ENCODE data around the gene GSTA3. TPM values are rescaled to one million over a fixed set of nuclear protein-coding genes. Genes with fewer than 3 reads are reported as not detected.

The GSTA3 gene
- total and polyA plus RNA-seq, 2 of the 4 experiments (the other 2 are of a cell fraction): not detected

GRCh38 chr6:52914516-52914915, 5.0 kb upstream of the GSTA3 start:
- no peak overlapping the region for H3K4me3 ChIP-seq (ENCODE audit: insufficient read depth, low read depth, low read length)
- no peak overlapping the region for H3K4me2 ChIP-seq (ENCODE audit: low read depth, low read length)
- H3K79me1 ChIP-seq (ENCODE audit: low read depth in 1 of 2, low read length in 2 of 2): no peaks in the 10 kb centered on the region
- no peak overlapping the region for H3K18ac ChIP-seq (ENCODE audit: low read depth, low read length)
- H3K4ac ChIP-seq (ENCODE audit: low read depth, low read length): no peak overlapping the region
- H2AK5ac ChIP-seq (ENCODE audit: low read depth, low read length): no peak overlapping the region
- TF ChIP-seq POLR2A (IDR thresholded peaks at IDR 0.05; ENCODE audit: low read depth, low read length) (no peak), MXI1 (IDR thresholded peaks at IDR 0.05; ENCODE audit: borderline replicate concordance, low read depth, low read length) (no peak), RAD21 (IDR thresholded peaks at IDR 0.05; ENCODE audit: low read length) (no peak), RFX5 (IDR thresholded peaks at IDR 0.05; ENCODE audit: low read depth, low read length) (no peak), CEBPB (IDR thresholded peaks at IDR 0.05; ENCODE audit: low read depth, low read length) (no peak), CTCF (conservative IDR thresholded peaks at IDR 0.05; ENCODE audit: low read depth, low read length) (no peak), MAZ (IDR thresholded peaks at IDR 0.05; ENCODE audit: borderline replicate concordance, low read depth, low read length) (no peak), SMC3 (IDR thresholded peaks at IDR 0.05; ENCODE audit: low read depth, low read length) (no peak), MAFK (IDR thresholded peaks at IDR 0.05; ENCODE audit: low read depth, low read length) (no peak), RCOR1 (IDR thresholded peaks at IDR 0.05; ENCODE audit: insufficient replicate concordance, low read length) (no peak)
- H3K56ac ChIP-seq (ENCODE audit: extremely low read depth, insufficient read depth, low read length): no peak overlapping the region
- no peak overlapping the region for H3K27ac ChIP-seq (ENCODE audit: insufficient read depth, low read length)
- H4K8ac ChIP-seq (ENCODE audit: low read depth in 2 of 2, low read length in 2 of 2): no peak overlapping the region
- DNase-seq (no peak), ATAC-seq (ENCODE audit: low read depth) (no peak)
- no peak overlapping the region for H2BK120ac ChIP-seq (ENCODE audit: low read depth, low read length)
- peaks cover 9% of the 10 kb centered on the region; the same call in 1 of the 2 replicates for H3K4me1 ChIP-seq (ENCODE audit: control insufficient read depth, insufficient read depth, low read length)
- H2BK15ac ChIP-seq (ENCODE audit: low read depth, low read length): no peak overlapping the region
- H4K91ac ChIP-seq (ENCODE audit: insufficient read depth, low read depth, low read length): no peak overlapping the region
- no peak overlapping the region for H3K23ac ChIP-seq (ENCODE audit: low read depth, low read length)
- dilution Hi-C loops (cut with HindIII; ENCODE audit: low sequenced_read_pairs, unreplicated experiment) (no loop called here), intact Hi-C loops (cut with micrococcal nuclease) (no loop called here), in situ Hi-C loops (cut with MboI; ENCODE audit: low sequenced_read_pairs) (no loop called here)
- no peak overlapping the region for H4K5ac ChIP-seq (ENCODE audit: low read depth, low read length)
- no peaks in the 10 kb centered on the region; the same call in 1 of the 2 replicates for H3K9me3 ChIP-seq (ENCODE audit: control insufficient read depth, insufficient read depth, low read length)
- BruUV-seq (replicated peaks): no TSS peak
- H2AK9ac ChIP-seq (replicated peaks; ENCODE audit: low read depth, low read length, poor library complexity): no peak overlapping the region
- H3K9me1 ChIP-seq (ENCODE audit: insufficient read depth, low read length): no peaks in the 10 kb centered on the region
- no peak overlapping the region for H3K14ac ChIP-seq (replicated peaks; ENCODE audit: low read depth, low read length)
- H2AFZ ChIP-seq (replicated peaks; ENCODE audit: low read length, poor library complexity): peak overlapping the region; percentile 41
- no peaks in the 10 kb centered on the region for H3K36me3 ChIP-seq (ENCODE audit: control insufficient read depth, insufficient read depth, low read length)
- no peak overlapping the region for H2BK5ac ChIP-seq (ENCODE audit: low read depth, low read length, poor library complexity, severe bottlenecking)
- POLR2A ChIA-PET (ENCODE audit: unreplicated experiment): no interaction called here
- CTCF ChIA-PET: no interaction called here
- H3K9ac ChIP-seq (ENCODE audit: low read depth, low read length): no peak overlapping the region
- H2BK20ac ChIP-seq (ENCODE audit: low read depth, low read length): no peak overlapping the region
- no peaks in the 10 kb centered on the region; the same call in 1 of the 2 replicates for H3K27me3 ChIP-seq (ENCODE audit: control insufficient read depth, insufficient read depth, low read length)
- H4K20me1 ChIP-seq (ENCODE audit: insufficient read depth, low read length): no peaks in the 10 kb centered on the region

Data from IMR-90 (cell line).